GM18861 (cell line): ENCODE data around the gene GLRX5.
"Not testable (repeated sequence)": the region's sequence is repeated elsewhere in the genome, so short reads cannot be mapped to it uniquely, and the experiment has no call there.

ENCODE experiments used
- ATAC-seq: cut with Tn5 transposase; IDR thresholded peaks from one replicate; pipeline ENCODE4 v1.9.1; 2021; ENCODE audit not compliant: unreplicated experiment

GLRX5 gene

DNA sequence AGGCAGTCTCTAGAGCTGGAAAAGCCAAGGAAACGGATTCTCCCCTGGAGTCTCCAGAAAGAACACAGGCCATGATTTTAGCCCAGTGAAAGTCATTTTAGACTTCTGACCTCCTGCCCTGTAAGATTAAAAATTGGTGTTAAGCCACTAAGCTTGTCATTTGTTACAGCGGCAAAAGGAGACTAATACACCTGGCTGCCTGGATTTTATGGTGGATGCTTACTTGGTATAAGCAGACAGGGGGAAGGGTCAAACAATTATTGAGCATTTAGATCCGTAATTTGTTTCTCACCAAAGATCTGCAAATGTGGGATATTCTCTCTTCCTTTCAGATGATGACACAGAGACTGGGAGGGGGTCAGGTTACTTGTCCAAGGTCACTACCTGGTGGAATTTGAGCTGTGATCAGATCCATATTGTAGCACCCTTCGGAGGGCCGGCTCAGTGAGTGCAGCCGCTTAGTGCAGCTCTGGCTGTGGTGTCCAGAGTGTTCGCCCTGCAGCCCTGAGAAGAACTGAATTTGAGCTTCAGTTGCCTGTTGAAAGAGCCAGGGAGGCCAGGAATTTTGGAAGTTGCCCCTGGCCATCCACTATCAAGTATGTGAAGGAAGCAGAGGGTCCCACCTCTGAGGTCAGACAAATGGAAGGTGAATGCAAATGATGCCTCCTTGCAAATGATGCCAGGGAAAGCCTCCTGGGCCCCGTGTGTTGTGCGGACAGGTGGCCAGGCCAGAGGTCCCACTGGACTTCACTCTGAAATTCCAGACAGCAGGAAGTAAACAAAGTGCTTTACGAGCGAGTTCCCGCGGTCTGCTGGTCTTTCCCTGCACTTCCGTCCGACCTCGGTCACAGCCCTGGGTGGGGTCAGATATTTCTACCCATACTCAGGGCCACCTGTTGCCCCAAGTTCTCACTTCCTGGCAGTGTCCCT lies 15.1 kb downstream of the GLRX5 start:
- ATAC-seq, result no peak

- no peak for ATAC-seq
Measured at GRCh38 chr14:95551435-95551834, 16.6 kb downstream of the GLRX5 start.

DNA sequence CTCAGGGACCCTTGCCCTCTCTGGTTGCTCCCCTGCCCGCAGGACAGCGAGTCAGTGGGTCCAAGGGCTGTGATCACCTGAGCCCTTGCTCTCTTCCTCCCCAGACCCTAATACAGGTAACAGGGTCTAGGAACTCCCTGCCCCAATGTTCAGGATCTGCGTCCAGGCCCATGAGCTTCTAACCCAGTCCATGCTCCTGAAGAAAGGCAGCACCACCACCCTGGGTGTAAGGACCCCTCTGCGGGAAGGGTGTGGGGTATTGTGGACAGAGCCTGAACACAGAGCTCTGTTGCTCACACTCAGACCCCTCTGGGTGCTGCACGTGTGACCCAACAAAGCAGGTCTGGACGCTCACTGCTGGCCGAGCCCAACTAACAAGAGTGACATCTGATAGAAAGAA lies 18.3 kb downstream of the GLRX5 start:
- no peak for ATAC-seq

DNA sequence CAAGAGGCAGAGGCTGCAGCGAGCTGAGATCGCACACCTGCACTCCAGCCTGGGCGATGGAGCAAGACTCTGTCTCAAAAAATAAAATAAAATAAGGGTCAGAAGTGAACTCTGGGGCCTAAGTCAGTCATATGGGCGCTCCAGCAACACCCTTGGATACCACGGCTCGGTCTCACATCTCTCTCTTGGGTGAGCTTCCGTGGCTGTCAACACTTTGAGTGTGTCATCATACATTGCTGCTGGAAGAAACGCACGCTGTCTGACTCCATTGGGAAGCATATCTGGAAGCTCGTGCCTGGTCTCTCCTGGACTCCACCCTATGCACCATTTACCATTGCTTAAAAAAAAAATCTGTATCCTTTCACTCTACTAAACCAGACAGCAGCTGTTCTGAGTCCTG lies 20.2 kb downstream of the GLRX5 start:
- no peak for ATAC-seq

- no peak for ATAC-seq
Measured at GRCh38 chr14:95557291-95557690, 22.4 kb downstream of the GLRX5 start.

GRCh38 chr14:95557832-95558231 lies 23.0 kb downstream of the GLRX5 start:
- no peak for ATAC-seq

GRCh38 chr14:95559203-95559602 lies 24.4 kb downstream of the GLRX5 start:
- ATAC-seq, result no peak

DNA sequence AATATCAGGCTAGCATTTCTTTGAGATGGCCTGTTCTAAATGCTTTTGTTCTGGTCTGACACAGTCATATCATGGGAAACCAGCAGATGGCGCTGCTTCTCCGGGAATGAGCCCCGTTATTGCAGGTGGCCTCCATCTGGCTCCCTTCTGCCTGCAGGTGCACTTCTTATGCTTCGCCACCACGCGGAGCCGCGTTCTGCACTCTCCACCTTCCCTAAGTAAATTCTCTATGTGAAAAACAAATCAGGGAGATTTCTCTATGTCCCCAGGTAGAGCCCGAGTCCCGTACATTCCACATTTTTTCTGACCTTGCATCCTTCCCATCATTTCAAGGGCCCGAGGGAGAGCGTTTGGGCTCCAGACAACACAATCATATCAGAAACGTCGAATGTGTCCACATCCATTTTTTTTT lies 26.2 kb downstream of the GLRX5 start:
- ATAC-seq, result peak; percentile 87

DNA sequence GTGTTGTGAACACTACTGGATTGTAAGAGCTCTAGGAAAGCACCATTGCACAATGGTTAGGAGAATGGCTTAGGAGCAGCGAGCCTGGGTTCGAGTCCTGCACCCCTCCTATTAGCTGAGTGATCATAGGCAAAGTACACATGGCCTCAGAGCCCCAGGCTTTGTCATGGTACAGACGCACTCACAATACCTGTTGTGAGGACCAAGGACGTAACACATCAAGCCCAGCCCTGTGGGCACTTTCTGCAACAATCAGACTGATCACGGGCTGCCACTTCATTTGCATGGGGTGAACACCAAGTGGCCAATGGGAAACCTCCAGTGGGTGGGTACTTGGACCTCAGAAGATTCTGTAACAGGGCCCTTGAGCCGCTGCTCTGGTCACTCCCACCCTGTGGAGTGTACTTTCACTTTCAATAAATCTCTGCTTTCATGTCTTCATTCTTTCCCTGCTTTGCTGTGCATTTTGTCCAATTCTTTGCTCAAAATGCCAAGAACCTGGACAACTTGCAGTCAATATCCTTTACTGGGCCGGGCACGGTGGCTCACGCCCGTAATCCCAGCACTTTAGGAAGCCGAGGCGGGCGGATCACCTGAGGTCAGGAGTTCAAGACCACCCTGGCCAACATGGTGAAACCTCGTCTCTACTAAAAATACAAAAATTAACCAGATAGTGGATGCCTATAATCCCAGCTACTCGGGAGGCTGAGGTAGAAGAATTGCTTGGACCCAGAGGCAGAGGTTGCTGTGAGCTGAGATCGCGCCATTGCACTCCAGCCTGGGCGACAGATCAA lies 28.2 kb downstream of the GLRX5 start:
- ATAC-seq, result no peak

DNA sequence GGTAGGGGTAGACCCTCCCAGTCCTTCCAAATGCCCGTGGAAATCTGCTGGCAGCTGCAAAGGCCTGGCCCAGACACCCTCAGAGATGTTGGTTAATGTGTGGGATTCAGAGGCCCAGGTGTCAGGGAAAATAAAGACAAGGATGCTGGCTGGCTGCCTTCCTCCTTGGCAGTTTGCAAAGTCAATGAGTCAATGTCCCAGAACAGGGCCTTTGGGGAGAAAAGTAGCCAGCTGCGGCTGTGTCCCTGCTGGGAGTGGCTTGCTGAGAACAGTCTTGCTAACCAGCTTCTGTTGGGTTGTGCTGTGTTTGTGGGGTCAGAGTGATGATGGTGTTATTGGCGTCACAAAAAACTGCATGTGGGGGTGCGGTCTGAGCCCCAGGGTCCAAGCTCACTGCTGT lies 29.2 kb downstream of the GLRX5 start:
- no peak for ATAC-seq

DNA sequence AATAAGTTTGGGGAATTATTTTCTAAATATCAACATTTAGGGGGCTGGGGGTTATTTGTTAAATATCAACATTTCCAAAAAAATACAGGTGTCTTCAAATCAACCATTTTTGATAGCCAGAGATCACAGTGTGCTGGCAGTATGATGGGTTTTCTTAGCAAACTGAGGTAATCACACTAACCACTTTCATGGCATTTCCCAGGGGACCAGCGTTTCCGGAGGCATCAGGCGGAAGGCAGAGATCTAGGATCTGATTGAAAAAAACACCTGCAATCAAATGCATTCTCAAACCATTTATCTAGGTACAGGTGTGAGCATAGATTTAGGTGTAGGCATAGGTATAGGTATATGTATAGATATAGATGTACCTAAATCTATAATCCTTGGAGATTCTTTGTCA lies 34.6 kb downstream of the GLRX5 start:
- ATAC-seq, result no peak

DNA sequence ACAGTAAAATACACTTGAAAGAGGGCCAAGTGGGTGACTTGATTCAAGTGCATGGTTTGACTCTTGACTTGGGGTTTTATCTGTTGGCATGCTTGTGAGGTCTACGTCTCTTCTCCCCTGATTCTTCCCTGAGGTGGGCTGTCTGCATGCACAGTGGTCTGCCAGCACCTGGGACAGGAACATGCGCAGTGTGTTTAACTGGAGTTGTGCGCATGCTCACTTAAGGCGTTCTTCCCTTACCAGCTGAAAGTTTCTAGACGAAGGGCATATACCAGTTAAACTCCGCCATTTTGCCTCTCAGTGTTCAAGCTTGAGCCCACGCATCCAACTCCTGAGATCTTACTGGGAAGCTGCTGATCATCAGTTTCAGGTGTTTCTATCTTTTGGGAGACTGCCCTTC lies 38.5 kb downstream of the GLRX5 start:
- no peak for ATAC-seq

DNA sequence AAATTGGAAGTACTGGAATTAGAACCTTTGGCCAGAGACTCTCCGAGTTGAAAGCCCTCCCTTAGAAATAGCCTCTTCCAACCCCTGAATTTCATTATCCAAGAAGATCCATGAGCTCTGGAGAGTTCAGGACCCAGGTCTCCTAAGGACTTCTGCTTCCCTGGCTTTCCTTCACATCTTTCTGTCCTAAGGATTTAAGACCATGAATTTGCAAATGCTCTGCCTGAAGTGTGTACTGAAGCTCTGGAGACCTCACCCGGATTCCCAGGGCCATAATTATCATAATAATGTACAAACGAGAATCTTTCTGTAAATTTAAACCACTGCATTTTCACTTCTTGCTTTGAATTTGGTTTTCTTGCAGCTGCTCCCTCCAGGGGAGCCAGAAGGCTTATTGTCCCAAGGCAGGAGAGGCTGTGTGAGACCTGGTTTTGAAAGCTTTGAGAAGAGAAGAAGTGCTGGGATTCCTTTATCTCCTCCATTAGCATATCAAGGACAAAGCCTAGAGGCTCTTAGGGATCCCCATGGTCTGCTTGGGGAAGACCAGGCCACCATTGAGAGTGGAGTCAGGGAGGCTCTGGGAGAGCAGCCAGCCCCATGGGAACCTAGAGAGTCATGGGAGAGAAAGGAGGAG lies 41.1 kb downstream of the GLRX5 start:
- ATAC-seq, result no peak

- peak; percentile 97 for ATAC-seq
Measured at GRCh38 chr14:95577067-95577800, 42.4 kb downstream of the GLRX5 start.

- ATAC-seq, result no peak
Measured at GRCh38 chr14:95577870-95578269, 43.0 kb downstream of the GLRX5 start.

GRCh38 chr14:95583836-95584617 lies 49.2 kb downstream of the GLRX5 start:
- ATAC-seq, result not testable (repeated sequence)

DNA sequence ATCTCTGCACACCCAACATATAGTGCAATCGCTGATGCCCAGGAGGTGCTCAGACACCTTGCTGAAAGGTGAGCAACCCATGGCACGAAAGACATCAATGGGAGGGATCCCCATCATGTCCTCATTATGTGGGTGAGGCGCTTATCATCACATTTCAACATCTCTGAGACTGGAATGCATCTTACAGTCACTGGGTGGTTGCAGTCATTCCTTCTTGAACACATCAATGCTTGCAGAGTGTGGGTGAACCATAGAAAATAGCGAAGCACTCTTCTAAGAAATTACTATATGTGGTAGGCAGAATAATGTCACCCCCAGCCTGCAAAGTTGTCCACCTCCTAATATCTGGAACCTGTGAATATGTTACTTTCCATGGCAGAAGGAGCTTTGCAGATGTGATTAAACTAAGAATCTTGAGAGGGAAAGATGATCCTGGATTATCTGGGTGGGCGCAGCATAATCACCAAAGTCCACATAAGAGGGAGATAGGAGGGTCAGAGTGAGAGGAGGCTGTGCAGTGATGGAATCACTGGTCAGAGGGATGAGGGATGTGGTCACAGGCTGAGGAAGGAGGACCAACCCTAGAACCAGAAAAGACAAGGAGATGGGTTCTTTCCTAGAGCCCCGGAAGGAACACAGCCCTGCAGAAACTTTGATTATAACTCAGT lies 51.2 kb downstream of the GLRX5 start:
- no peak for ATAC-seq

DNA sequence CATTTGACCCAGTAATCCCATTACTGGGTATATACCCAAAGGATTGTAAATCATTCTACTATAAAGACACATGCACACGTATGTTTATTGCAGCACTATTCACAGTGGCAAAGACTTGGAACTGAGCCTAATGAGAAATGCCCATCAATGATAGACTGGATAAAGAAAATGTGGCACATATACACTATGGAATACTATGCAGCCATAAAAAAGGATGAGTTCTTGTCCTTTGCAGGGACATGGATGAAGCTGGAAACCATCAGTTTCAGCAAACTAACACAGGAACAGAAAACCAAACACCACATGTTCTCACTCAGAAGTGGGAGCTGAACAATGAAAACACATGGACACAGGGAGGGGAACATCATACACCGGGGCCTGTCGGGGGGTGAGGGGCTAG lies 56.3 kb downstream of the GLRX5 start:
- not testable (repeated sequence) for ATAC-seq
